ENCODE results near the gene WAC. TPM values are rescaled to one million over a fixed set of nuclear protein-coding genes. Genes with fewer than 3 reads are reported as not detected.

WAC gene
- total and polyA plus RNA-seq, 2 experiments from 2014 or later: 59.4 to 116 TPM

- no peaks in the 10 kb centered on the region for H3K4me1 ChIP-seq (ENCODE audit: insufficient read depth)
- no peaks in the 10 kb centered on the region for H4K20me1 ChIP-seq (replicated peaks; ENCODE audit: insufficient read depth)
- H3K9me2 ChIP-seq (ENCODE audit: insufficient read depth): peaks cover 4% of the 10 kb centered on the region; the same call in 1 of the 2 replicates
- H3K27me3 ChIP-seq (ENCODE audit: insufficient read depth): no peaks in the 10 kb centered on the region
- H3K79me2 ChIP-seq (replicated peaks; ENCODE audit: insufficient read depth): no peaks in the 10 kb centered on the region
- TF ChIP-seq CTCF (conservative IDR thresholded peaks at IDR 0.05; ENCODE audit: low read depth in 2 of 2): no peak
- no peak for TF ChIP-seq CREB1 (CRISPR knock-in tag; IDR thresholded peaks at IDR 0.05; ENCODE audit: low read depth)
- no peak for TF ChIP-seq JUNB (IDR thresholded peaks at IDR 0.05; ENCODE audit: unreplicated experiment)
- TF ChIP-seq, protein P1, sequence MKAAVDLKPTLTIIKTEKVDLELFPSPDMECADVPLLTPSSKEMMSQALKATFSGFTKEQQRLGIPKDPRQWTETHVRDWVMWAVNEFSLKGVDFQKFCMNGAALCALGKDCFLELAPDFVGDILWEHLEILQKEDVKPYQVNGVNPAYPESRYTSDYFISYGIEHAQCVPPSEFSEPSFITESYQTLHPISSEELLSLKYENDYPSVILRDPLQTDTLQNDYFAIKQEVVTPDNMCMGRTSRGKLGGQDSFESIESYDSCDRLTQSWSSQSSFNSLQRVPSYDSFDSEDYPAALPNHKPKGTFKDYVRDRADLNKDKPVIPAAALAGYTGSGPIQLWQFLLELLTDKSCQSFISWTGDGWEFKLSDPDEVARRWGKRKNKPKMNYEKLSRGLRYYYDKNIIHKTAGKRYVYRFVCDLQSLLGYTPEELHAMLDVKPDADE (IDR thresholded peaks at IDR 0.05): no peak
- no peak for TF ChIP-seq ZNF331 (CRISPR knock-in tag; IDR thresholded peaks at IDR 0.05; ENCODE audit: low read depth)
- TF ChIP-seq NANOG (IDR thresholded peaks at IDR 0.05; ENCODE audit: borderline replicate concordance): no peak
- H3K27ac ChIP-seq (ENCODE audit: low read depth): no peak overlapping the region
- DNase-seq (ENCODE audit: low spot score) (no peak), ATAC-seq (no peak)
- H3K36me3 ChIP-seq (ENCODE audit: insufficient read depth): no peaks in the 10 kb centered on the region
- Mint-ChIP-seq H3K4me1 (no peaks in the 10 kb centered on the region; the same call in 2 of the 3 replicates), H3K4me3 (no peak overlapping the region), H3K9me3 (no peaks in the 10 kb centered on the region), H3K36me3 (ENCODE audit: low read depth) (no peaks in the 10 kb centered on the region), H3K27me3 (ENCODE audit: insufficient read depth, low read depth, poor library complexity) (peaks cover 11% of the 10 kb centered on the region), H3K27ac (no peak overlapping the region)
- no peak overlapping the region for H3K4me3 ChIP-seq
- H3F3A ChIP-seq (replicated peaks; ENCODE audit: low read depth): no peaks in the 10 kb centered on the region
- no peak overlapping the region for H2AFZ ChIP-seq
- no peak overlapping the region for H3K4me2 ChIP-seq
Observed at GRCh38 chr10:28633750-28634149, 100.8 kb downstream of the WAC start.

DNA sequence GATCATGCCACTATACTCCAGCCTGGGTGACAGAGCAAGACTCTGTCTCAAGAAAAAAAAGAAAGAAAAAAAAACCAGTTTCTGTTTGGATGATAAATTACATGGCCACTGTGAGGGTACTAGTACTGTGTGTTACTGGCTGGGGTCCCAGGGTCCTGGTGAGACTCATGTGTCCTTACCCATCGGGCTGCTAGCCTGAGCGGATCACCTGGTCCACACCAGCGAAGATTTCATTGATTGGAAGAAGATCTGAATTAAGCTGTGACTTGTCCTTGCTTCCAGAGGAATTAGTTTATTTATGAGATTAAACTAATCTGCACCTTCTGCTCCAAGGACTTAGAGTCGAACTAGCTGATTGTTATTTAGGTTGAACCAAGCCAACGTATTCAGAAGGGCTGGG is 104.4 kb downstream of the WAC start:
- Mint-ChIP-seq H3K36me3 (ENCODE audit: low read depth) (no peaks in the 10 kb centered on the region), H3K27me3 (ENCODE audit: insufficient read depth, low read depth, poor library complexity) (peaks cover 4% of the 10 kb centered on the region), H3K27ac (no peak overlapping the region), H3K4me3 (no peak overlapping the region), H3K9me3 (no peaks in the 10 kb centered on the region), H3K4me1 (no peaks in the 10 kb centered on the region; the same call in 2 of the 3 replicates)
- no peaks in the 10 kb centered on the region for H3K79me2 ChIP-seq (replicated peaks; ENCODE audit: insufficient read depth)
- H3K27ac ChIP-seq (ENCODE audit: low read depth): no peak overlapping the region
- no peaks in the 10 kb centered on the region for H3F3A ChIP-seq (replicated peaks; ENCODE audit: low read depth)
- no peak overlapping the region for H3K4me3 ChIP-seq
- DNase-seq (ENCODE audit: low spot score) (no peak), ATAC-seq (no peak)
- H3K36me3 ChIP-seq (ENCODE audit: insufficient read depth): no peaks in the 10 kb centered on the region
- no peaks in the 10 kb centered on the region for H3K4me1 ChIP-seq (ENCODE audit: insufficient read depth)
- H4K20me1 ChIP-seq (replicated peaks; ENCODE audit: insufficient read depth): no peaks in the 10 kb centered on the region
- no peaks in the 10 kb centered on the region for H3K27me3 ChIP-seq (ENCODE audit: insufficient read depth)
- H2AFZ ChIP-seq: no peak overlapping the region
- H3K9me2 ChIP-seq (ENCODE audit: insufficient read depth): no peaks in the 10 kb centered on the region
- H3K4me2 ChIP-seq: no peak overlapping the region
- TF ChIP-seq STAT1 (IDR thresholded peaks at IDR 0.05; ENCODE audit: unreplicated experiment): no peak
- TF ChIP-seq ZNF462 (CRISPR knock-in tag; IDR thresholded peaks at IDR 0.05): no peak
- TF ChIP-seq CREB1 (CRISPR knock-in tag; IDR thresholded peaks at IDR 0.05; ENCODE audit: low read depth): no peak
- TF ChIP-seq, protein P2, sequence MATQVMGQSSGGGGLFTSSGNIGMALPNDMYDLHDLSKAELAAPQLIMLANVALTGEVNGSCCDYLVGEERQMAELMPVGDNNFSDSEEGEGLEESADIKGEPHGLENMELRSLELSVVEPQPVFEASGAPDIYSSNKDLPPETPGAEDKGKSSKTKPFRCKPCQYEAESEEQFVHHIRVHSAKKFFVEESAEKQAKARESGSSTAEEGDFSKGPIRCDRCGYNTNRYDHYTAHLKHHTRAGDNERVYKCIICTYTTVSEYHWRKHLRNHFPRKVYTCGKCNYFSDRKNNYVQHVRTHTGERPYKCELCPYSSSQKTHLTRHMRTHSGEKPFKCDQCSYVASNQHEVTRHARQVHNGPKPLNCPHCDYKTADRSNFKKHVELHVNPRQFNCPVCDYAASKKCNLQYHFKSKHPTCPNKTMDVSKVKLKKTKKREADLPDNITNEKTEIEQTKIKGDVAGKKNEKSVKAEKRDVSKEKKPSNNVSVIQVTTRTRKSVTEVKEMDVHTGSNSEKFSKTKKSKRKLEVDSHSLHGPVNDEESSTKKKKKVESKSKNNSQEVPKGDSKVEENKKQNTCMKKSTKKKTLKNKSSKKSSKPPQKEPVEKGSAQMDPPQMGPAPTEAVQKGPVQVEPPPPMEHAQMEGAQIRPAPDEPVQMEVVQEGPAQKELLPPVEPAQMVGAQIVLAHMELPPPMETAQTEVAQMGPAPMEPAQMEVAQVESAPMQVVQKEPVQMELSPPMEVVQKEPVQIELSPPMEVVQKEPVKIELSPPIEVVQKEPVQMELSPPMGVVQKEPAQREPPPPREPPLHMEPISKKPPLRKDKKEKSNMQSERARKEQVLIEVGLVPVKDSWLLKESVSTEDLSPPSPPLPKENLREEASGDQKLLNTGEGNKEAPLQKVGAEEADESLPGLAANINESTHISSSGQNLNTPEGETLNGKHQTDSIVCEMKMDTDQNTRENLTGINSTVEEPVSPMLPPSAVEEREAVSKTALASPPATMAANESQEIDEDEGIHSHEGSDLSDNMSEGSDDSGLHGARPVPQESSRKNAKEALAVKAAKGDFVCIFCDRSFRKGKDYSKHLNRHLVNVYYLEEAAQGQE (IDR thresholded peaks at IDR 0.05; ENCODE audit: unreplicated experiment): no peak
